ENCODE measurements around the gene KANK3.
A peak's percentile ranks its signal among the peaks of the same experiment; 100 is the strongest.

Gene KANK3

DNA sequence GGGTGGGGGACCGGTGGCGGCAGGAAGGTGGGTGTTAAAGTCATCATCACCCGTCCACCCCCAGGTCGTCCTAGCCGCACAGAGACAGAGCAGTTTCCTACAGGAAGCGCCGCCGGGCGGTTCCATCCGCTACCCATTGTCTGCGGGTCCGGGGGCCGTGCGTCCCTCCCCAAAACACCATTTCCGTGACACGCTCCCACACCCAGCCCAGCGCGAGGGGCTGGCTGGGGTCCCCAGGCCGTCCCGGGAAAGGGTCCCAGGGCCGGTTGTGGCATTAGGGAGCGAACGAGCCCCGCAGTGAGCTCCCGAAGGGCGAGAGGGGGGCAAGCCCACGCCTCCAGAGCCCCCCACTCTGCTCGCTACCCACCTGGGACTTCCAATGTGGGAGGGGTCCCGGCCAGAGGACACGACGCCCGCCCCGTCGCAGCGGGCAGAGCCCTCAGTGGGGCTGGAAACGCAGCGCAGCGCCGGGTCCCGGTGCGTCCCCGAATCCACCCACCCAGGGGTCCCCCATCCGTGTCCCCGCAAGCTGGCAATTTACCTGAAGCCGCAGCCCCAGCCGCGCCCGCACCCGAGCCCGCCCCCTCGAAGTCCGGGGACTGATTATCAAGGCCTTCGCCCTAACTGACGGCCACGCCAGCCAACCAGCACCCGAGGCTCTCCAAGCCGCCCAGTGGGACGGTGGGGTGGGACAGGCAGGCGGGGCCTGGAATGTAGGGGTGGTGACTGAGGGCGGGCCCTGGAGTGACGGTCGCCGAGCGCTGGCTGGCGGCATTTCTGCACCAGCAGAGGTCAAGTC lies at the start of gene KANK3:
KANK3 (minus strand) TSS at position 579 of the 799 bp plus-strand sequence. CDS start 5,434 bp downstream, outside the sequence.
- DNase-seq (ENCODE audit: low read depth): peak; percentile 92
- H3K4me3 ChIP-seq (ENCODE audit: low read depth, low read length): peak within 1 kb of the TSS; percentile 53
- TF ChIP-seq, protein P1, sequence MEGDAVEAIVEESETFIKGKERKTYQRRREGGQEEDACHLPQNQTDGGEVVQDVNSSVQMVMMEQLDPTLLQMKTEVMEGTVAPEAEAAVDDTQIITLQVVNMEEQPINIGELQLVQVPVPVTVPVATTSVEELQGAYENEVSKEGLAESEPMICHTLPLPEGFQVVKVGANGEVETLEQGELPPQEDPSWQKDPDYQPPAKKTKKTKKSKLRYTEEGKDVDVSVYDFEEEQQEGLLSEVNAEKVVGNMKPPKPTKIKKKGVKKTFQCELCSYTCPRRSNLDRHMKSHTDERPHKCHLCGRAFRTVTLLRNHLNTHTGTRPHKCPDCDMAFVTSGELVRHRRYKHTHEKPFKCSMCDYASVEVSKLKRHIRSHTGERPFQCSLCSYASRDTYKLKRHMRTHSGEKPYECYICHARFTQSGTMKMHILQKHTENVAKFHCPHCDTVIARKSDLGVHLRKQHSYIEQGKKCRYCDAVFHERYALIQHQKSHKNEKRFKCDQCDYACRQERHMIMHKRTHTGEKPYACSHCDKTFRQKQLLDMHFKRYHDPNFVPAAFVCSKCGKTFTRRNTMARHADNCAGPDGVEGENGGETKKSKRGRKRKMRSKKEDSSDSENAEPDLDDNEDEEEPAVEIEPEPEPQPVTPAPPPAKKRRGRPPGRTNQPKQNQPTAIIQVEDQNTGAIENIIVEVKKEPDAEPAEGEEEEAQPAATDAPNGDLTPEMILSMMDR (IDR thresholded peaks at IDR 0.05; ENCODE audit: control insufficient read depth, extremely low read depth, insufficient read depth): no peak

DNA sequence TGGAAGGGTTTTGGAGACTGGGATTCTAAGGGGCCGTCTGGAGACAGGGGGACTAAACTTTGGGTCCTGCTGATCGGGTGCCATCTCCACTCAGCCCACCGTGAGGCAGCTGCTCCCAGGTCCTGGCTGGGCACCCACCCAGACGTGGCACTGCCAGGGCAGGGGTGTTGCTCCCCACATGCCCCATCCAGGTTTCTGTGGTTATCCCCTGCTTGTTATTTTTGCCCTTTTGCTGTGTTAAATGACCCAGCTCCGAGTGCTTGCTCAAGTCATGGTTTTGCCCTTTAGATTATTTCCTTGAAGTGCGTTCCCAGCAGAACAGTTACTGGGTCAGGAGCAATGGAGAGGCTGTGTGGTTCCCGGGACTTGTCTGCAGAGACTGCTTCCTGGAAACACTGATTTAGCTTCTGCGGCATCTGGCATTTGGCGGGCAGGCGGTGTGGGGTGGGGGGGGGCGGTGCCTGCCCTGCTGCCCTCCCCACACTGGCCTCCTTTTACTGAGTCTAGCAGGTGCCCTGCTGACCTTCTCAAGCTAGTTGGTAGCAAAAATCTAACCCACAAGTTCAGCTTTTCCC lies 49.0 kb upstream of the KANK3 start:
- no peak for DNase-seq (ENCODE audit: low read depth)
- H3K4me3 ChIP-seq (ENCODE audit: low read depth, low read length): no peak overlapping the region
- TF ChIP-seq, protein P1 (IDR thresholded peaks at IDR 0.05; ENCODE audit: control insufficient read depth, extremely low read depth, insufficient read depth): no peak

DNA sequence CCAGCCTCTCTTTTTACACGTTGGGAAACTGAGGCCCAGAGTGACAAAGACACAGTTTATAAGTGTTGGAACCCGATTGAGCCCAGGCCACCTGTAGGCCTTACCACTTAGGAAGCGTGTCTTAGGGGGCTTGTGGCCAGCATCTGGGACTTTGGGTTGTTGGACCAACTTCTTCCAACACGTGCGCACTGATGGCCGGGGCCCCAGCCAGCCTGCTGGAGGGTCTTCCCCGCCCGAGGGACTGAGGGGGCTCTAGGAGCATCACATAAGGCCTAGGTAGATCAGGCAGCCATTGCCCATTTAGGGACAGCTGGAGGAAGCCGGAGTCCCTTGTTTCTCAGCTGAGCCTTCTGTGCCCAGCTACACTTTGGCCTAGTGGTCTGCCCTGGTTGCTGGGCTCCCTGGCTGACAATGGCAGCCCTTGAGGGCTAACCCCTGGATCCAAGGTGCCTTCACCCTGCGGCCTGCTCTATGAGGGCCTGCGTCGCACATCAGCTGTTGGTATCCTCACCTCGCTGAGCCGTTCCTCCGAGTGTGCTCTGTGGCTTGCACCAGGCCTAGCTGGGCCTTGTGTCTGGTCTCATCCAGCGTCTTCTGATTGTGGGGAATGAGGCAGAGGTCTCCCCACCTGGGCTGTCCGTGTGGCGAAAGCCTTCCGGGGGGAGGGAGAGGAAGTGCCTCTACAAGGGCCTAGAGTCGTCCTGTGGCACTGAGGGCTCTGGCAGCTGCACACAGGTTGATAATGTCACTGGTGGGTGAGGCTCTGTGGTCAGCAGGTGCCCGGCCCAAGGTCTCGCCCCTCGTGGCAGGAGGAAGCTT lies 48.3 kb upstream of the KANK3 start:
- H3K4me3 ChIP-seq (ENCODE audit: low read depth, low read length): peak overlapping the region; percentile 48
- TF ChIP-seq, protein P1 (IDR thresholded peaks at IDR 0.05; ENCODE audit: control insufficient read depth, extremely low read depth, insufficient read depth): no peak
- no peak for DNase-seq (ENCODE audit: low read depth)

DNA sequence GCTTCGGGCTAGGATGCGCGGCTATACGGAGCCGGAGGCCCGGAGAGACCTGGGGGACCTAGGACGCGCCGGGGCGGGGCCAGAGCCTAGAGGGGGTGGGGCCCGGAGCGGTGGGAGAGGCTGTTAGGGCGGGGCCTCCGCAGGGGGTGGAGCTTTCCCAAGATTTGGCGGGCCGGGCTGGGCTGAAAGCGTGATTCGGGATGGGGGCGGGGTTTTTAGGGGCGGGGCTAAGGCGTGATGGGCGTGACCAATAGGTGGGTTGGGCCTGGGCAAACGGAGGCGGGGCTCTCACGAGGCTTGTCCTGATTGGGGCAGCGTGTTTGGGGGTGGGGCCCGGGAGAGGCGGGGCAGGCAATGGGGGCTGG lies 47.5 kb upstream of the KANK3 start:
- peak overlapping the region; percentile 63 for H3K4me3 ChIP-seq (ENCODE audit: low read depth, low read length)
- TF ChIP-seq, protein P1 (IDR thresholded peaks at IDR 0.05; ENCODE audit: control insufficient read depth, extremely low read depth, insufficient read depth): no peak
- DNase-seq (ENCODE audit: low read depth): peak; percentile 57

DNA sequence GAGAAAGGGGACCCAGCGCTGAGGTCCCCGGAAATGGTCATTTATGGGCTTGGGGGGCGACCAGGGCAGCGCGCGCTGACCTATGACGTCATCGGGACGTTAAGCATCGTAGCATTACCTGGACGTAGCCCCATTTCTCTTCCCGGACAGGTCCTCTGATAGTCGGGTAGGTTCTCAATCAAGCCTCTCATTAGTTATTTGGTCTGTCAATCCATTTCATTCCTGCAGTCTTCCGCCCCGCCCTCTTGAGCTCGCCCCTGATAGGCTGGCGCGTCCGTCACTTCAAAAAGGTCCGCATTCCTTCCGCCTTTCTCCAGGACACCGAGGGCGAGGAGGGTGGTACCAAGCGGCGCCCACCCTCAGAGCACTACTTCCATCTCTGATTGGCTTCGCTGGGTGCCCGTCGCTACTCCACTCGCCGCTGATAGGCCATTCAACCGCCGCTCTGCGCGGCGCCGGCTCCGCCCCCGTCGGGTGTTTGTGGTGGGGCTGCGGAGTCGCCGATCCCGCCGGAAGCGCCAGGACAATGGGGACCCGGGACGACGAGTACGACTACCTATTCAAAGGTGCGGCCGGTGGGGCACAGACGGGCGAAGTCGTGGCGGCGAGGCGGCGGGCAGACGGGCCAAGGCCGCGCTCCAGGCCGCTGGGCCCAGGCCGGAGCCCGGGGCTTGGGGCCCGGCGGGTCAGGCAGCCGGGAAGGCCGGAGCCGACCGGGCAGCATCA lies 47.0 kb upstream of the KANK3 start, which contains the start of gene RAB11B:
RAB11B (plus strand) TSS at position 470 of the 726 bp plus-strand sequence; CDS start at position 527, 57 bp downstream.
- peak within 1 kb of the TSS; percentile 63 for H3K4me3 ChIP-seq (ENCODE audit: low read depth, low read length)
- TF ChIP-seq, protein P1 (IDR thresholded peaks at IDR 0.05; ENCODE audit: control insufficient read depth, extremely low read depth, insufficient read depth): no peak
- DNase-seq (ENCODE audit: low read depth): peak; percentile 100

DNA sequence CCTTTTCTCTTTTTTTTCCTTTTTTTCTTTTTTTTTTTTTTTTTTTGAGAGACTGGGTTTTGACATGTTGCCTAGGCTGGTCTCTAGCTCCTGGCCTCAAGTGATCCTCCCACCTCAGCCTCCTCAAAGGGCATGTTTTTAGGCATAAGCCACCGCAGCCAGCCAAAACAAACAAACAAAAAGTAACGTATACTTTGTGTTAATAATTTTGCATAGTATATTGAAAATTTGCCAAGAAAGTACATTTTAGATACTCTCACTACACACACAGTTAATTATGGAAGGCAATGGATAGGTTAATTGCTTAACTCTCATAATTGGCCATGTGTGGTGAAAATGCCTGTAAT lies 45.5 kb upstream of the KANK3 start:
- H3K4me3 ChIP-seq (ENCODE audit: low read depth, low read length): no peak overlapping the region
- TF ChIP-seq, protein P1 (IDR thresholded peaks at IDR 0.05; ENCODE audit: control insufficient read depth, extremely low read depth, insufficient read depth): no peak
- DNase-seq (ENCODE audit: low read depth): no peak

Measured in LNCaP clone FGC (cell line).